Keratinocyte (primary cell): ENCODE measurements around the gene CA5B. TPM values are rescaled to one million over a fixed set of nuclear protein-coding genes. Genes with fewer than 3 reads are reported as not detected.

Source experiments
- DNase-seq: peaks from one replicate; pipeline ENCODE4 v3.0.0-alpha.2; 2011; ENCODE audit warnings: low read depth, missing footprints, low spot score
- FAIRE-seq: peaks from 2 replicates; lab custom pipeline; 2011; peaks lifted over from hg19 to GRCh38; lab: Jason Lieb, UNC
- H2AFZ ChIP-seq: 2 replicates; pipeline ENCODE4 v1.6.0; 2012; ENCODE audit warnings: low read length, control low read depth, inconsistent platforms; ENCODE audit not compliant: control insufficient read depth
- H3K27ac ChIP-seq: 2 replicates; pipeline ENCODE4 v1.5.1; 2011; ENCODE audit warnings: low read length; ENCODE audit not compliant: control insufficient read depth, insufficient read depth
- H3K27me3 ChIP-seq: 3 replicates; pipeline ENCODE4 v1.6.0; 2011; ENCODE audit warnings: low read length; ENCODE audit not compliant: control insufficient read depth, insufficient read depth; ENCODE audit errors: extremely low read depth
- H3K36me3 ChIP-seq, 2 experiments: 2 replicates in 1 of 2; 3 replicates in 1 of 2; pipeline ENCODE4 v1.5.1; 2011; ENCODE audit warnings: low read length in 2 of 2, mild to moderate bottlenecking in 1 of 2; ENCODE audit not compliant: control insufficient read depth in 2 of 2, insufficient read depth in 2 of 2; ENCODE audit errors: extremely low read depth in 1 of 2
- H3K4me1 ChIP-seq: 3 replicates; pipeline ENCODE4 v1.5.1; 2011; ENCODE audit warnings: low read length; ENCODE audit not compliant: control insufficient read depth, insufficient read depth; ENCODE audit errors: extremely low read depth
- H3K4me2 ChIP-seq: 3 replicates; pipeline ENCODE4 v1.6.0; 2011; ENCODE audit warnings: low read depth, low read length; ENCODE audit not compliant: control insufficient read depth, insufficient read depth; ENCODE audit errors: extremely low read depth
- H3K4me3 ChIP-seq, 3 experiments: fragments of 200-600 bp in 1 of 3; sonication (generic) in 1 of 3; 2 replicates in 2 of 3; 3 replicates in 1 of 3; pipeline ENCODE4 v1.5.1; 2011 to 2016; ENCODE audit warnings: low read length in 3 of 3, mild to moderate bottlenecking in 3 of 3, control low read depth in 2 of 3, inconsistent platforms in 1 of 3, low read depth in 1 of 3, mixed read lengths in 1 of 3, mixed run types in 1 of 3, moderate library complexity in 1 of 3; ENCODE audit not compliant: control insufficient read depth in 2 of 3, insufficient read depth in 2 of 3; ENCODE audit errors: extremely low read depth in 1 of 3
- H3K79me2 ChIP-seq: 2 replicates; pipeline ENCODE4 v1.6.0; 2012; ENCODE audit warnings: low read length; ENCODE audit not compliant: control insufficient read depth, insufficient read depth
- H3K9ac ChIP-seq: 3 replicates; pipeline ENCODE4 v1.6.0; 2011; ENCODE audit warnings: low read length; ENCODE audit not compliant: control insufficient read depth, insufficient read depth; ENCODE audit errors: extremely low read depth
- H3K9me1 ChIP-seq: 3 replicates; pipeline ENCODE4 v1.6.0; 2011; ENCODE audit warnings: low read length; ENCODE audit not compliant: control insufficient read depth, insufficient read depth; ENCODE audit errors: extremely low read depth
- H3K9me3 ChIP-seq: 2 replicates; pipeline ENCODE4 v1.5.1; 2012; ENCODE audit warnings: low read depth, low read length; ENCODE audit not compliant: control insufficient read depth
- H4K20me1 ChIP-seq: 3 replicates; pipeline ENCODE4 v1.6.0; 2011; ENCODE audit warnings: low read length; ENCODE audit not compliant: control insufficient read depth, insufficient read depth; ENCODE audit errors: extremely low read depth
- EZH2 ChIP-seq: IDR thresholded peaks from one replicate; pipeline ENCODE4 v1.6.1; 2012; ENCODE audit warnings: inconsistent platforms, mild to moderate bottlenecking, low read length, moderate library complexity
- dilution Hi-C: fragments of 300-500 bp; cut with MboI; formaldehyde crosslinking; loops from one replicate; pipeline ENCODE4 v1.7.0; 2020; ENCODE audit warnings: low sequenced_read_pairs; ENCODE audit not compliant: extremely low pct_ligation_motif_present
- polyA plus RNA-seq, 5 experiments: library from polyadenylated mRNA; depleted of rRNA in 3 of 5; stranded (reverse) in 3 of 5; stranded (forward) in 1 of 5; unstranded in 1 of 5; fragments of >200 nt; gene quantifications; 1 replicate in 1 of 5; 2 replicates in 3 of 5; 3 replicates in 1 of 5; pipeline versions ENCODE4 v1.2.1 to v1.2.3, GENCODE V29; 2011 to 2012; ENCODE audit warnings: missing spikeins in 2 of 5, low read depth in 1 of 5, low replicate concordance in 1 of 5
- small RNA-seq, 3 experiments: library from RNA; depleted of rRNA; stranded (forward); fragments of <200 nt; gene quantifications; one replicate each; pipeline ENCODE3, GENCODE V24; 2012; ENCODE audit warnings: low read depth in 3 of 3, low replicate concordance in 1 of 3; ENCODE audit not compliant: insufficient read length in 3 of 3
- TF ChIP-seq, protein P1 (sequence below), 3 experiments: IDR thresholded peaks in 1 of 3; conservative IDR thresholded peaks in 1 of 3; optimal IDR thresholded peaks in 1 of 3; 2 replicates in 2 of 3; 3 replicates in 1 of 3; pipeline versions ENCODE3 to v1.5.1; 2011; ENCODE audit warnings: low read length in 3 of 3, mild to moderate bottlenecking in 3 of 3, moderate library complexity in 2 of 3, control low read depth in 1 of 3, inconsistent platforms in 1 of 3; ENCODE audit not compliant: insufficient read depth in 2 of 3; ENCODE audit errors: extremely low read depth in 1 of 3

Gene CA5B
- polyA plus RNA-seq, 1 donor (not counting 4 experiments of a cell fraction or from before 2014, with no cell fraction given) = 5.2 TPM

DNA sequence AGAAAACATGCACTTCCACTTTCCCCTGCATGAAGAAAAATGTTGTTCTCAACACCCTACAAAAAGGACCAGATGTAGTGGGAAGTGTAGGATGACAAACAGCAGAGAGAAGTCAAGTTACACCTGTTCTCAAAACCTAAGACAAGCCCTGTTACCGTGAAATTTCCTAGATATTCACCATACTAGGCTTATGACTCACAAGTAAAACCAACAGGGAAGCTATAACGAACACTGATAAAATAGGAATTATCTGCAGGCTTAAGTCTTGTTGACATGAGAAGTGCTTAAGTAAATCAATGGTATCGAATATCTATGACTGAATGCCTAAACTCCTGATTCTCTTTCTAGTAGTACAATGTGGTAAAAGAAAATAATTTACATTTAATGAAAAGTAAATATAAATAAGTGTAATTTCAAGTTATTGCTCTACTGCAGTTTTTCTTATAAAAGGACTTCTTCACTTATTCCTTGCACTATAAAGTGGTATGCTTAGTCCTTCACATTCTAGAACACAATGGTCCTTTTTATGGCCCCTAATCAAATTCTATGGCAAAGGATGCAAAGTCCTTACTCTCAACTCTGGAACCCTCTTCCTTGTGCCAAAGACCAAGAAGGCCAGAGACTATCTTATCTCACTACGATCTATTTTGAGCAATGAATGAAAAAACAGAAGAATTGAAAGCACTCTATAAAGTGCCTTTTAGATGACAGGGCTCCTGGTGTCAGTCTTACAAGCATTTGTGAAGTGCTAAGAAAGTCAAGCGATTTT is 96.9 kb downstream of the CA5B start:
- TF ChIP-seq EZH2 = no peak
- TF ChIP-seq, protein P1, sequence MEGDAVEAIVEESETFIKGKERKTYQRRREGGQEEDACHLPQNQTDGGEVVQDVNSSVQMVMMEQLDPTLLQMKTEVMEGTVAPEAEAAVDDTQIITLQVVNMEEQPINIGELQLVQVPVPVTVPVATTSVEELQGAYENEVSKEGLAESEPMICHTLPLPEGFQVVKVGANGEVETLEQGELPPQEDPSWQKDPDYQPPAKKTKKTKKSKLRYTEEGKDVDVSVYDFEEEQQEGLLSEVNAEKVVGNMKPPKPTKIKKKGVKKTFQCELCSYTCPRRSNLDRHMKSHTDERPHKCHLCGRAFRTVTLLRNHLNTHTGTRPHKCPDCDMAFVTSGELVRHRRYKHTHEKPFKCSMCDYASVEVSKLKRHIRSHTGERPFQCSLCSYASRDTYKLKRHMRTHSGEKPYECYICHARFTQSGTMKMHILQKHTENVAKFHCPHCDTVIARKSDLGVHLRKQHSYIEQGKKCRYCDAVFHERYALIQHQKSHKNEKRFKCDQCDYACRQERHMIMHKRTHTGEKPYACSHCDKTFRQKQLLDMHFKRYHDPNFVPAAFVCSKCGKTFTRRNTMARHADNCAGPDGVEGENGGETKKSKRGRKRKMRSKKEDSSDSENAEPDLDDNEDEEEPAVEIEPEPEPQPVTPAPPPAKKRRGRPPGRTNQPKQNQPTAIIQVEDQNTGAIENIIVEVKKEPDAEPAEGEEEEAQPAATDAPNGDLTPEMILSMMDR (optimal IDR thresholded peaks at IDR 0.05 in 1 of 3, IDR thresholded peaks at IDR 0.05 in 1 of 3, conservative IDR thresholded peaks at IDR 0.05 in 1 of 3; ENCODE audit: extremely low read depth in 1 of 3, insufficient read depth in 2 of 3, low read length in 3 of 3) = no peak
- no peak overlapping the region for H2AFZ ChIP-seq
- DNase-seq = no peak

More for the DNA sequence above, 96.9 kb downstream of the CA5B start:
- Histone ChIP-seq H3K4me1 (no peaks in the 10 kb centered on the region), H3K36me3 (no peaks in the 10 kb centered on the region), H3K79me2 (no peaks in the 10 kb centered on the region), H3K27ac (no peak overlapping the region), H3K27me3 (no peaks in the 10 kb centered on the region), H3K9ac (no peak overlapping the region), H3K9me1 (no peaks in the 10 kb centered on the region), H3K4me3 (no peak overlapping the region), H3K9me3 (no peaks in the 10 kb centered on the region), H4K20me1 (no peaks in the 10 kb centered on the region), H3K4me2 (no peak overlapping the region)
- dilution Hi-C loops = no loop called here
- no peak for FAIRE-seq

Small RNA genes within 50 kb of the gene (small RNA-seq; reads per million reads assigned to genes)
- gene RF00409 = 0 reads per million in 3 experiments

Other genes starting within 250 kb of the CA5B start
- gene PIR, start 244.9 kb upstream of the CA5B start, polyA plus RNA-seq = 17.5 to 23.2 TPM (median 20.2 TPM) in 3 replicates
- gene BMX, start 237.5 kb upstream of the CA5B start, polyA plus RNA-seq = 0.04 to 0.09 TPM (median 0.06 TPM) in 3 replicates
- gene ACE2, start 137.3 kb upstream of the CA5B start, polyA plus RNA-seq = 0.34 to 0.99 TPM (median 0.51 TPM) in 3 replicates
- 0.79 to 1.4 TPM (median 1.3 TPM) in 3 replicates for gene CLTRN, start 73.5 kb upstream of the CA5B start, polyA plus RNA-seq
- gene ZRSR2, start 52.2 kb downstream of the CA5B start, polyA plus RNA-seq = 7.4 to 13.7 TPM (median 9.5 TPM) in 3 replicates
- gene AP1S2, start 116.5 kb downstream of the CA5B start, polyA plus RNA-seq = 6.1 to 15.0 TPM (median 7.7 TPM) in 3 replicates